ENCODE data around the gene MC5R.

MC5R gene

DNA sequence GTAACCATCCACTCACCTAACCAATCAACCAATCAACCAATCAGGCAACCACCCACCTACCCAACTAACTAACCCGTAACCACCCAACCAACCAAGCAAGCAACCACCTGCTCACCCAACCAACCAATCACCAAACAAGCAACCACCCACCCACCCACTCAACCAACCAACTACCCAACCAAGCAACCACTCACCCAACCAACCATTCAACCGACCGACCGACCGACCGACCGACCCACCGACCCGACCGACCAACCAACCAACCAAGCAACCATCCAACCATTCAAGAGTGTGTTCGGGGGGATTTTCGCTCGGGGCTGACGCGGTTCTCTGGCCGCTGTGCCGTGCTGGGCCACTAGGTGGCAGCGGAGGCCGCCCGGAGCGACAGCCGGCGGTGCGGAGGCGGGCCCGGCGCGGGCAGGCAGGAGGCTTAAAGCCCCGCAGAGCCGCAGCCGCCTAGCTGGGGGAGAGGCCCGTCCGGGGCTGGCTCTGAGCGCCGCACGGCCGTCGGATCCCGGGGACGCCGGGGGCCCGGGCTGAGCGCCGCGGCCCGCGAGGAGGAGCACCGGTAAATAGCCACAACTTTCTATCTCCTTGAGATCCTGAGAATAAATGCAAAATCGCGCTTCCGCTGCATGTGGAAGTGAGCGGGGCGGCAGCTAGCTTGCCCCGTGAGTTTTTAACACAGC lies at the start of gene MC5R:
Gene MC5R, plus strand, starts transcription at position 443 of the 689 bp plus-strand sequence. CDS start 1,617 bp downstream, outside the sequence.
- DNase-seq (ENCODE audit: low read depth in 2 of 2): peak; percentile 56 to 59

DNA sequence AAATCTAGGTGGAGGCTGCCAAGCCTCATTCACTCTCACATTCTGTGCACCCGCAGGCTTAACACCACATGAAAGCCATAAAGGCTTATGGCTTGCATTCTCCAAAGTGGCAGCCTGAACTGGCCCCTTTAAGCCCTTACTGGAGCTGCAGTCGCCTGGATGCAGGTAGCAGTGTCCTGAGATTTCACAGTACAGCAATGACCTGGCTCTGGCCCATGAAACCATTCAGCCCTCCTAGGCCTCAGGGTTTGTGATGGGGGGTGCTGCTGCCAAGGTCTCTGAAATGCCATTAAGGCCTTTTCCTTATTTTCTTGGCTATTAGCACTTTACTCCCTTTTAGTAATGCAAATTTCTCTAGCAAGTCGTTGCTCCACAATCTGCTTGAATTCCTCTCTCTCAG lies 48.9 kb upstream of the MC5R start:
- no peak for DNase-seq (ENCODE audit: low read depth in 2 of 2)

DNA sequence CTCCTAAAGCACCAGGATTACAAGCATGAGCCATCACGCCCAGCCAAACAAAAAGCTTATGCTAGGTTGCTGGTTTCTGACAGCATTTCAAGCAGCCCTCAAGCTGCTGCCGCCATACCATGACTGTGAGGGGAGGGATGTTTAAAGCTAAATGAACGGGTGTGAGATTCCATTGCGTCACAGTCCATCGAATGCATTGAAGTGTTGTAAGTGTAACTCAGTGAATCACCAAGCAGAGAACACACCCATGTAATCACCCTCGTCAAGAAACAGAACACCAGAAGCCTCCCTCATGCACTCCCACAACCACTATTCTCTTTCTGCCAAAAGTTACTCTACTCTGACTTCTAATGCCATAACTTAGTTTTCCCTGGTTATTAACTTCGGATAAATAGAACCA lies 32.8 kb upstream of the MC5R start:
- no peak for DNase-seq (ENCODE audit: low read depth in 2 of 2)

DNA sequence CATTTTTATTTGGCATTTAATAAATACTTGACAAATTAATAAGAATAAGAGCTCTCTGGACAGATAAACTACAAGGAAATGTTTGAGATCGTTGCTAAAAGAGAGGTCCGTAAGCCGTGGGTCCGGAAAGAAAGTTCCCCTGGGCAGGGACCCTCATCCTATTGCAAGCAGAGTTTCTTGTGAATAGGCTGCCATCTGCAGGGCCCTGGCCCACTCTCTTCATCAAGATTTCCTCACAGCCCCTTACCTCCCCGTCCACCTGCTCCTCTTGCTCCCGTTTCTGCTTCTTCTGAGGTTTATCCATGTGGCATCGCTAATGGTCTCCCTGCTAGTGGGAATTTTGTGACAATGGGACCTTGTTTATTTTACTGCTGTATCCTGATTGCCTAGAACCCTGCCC lies 30.1 kb upstream of the MC5R start:
- no peak for DNase-seq (ENCODE audit: low read depth in 2 of 2)

DNA sequence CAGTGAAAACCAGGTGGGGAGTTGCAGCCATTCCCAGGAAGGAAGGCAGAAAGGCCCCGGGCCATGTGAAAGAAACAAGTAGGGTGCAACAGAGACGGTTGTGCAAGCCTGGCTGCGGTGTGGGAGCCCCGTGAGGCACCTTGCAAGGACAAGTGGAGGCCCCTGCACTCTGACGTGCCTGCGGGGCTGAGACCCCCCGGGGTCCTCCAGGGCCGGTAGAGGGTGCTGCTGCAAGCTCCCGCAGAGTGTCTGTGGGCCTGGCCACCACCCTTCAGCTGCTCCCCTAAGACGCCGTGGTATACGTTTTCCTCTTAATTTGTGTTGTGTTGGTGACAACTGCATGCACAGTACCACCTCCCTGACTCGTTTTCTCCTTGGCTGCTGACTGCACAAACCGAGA lies 27.4 kb upstream of the MC5R start:
- DNase-seq (ENCODE audit: low read depth in 2 of 2): no peak

DNA sequence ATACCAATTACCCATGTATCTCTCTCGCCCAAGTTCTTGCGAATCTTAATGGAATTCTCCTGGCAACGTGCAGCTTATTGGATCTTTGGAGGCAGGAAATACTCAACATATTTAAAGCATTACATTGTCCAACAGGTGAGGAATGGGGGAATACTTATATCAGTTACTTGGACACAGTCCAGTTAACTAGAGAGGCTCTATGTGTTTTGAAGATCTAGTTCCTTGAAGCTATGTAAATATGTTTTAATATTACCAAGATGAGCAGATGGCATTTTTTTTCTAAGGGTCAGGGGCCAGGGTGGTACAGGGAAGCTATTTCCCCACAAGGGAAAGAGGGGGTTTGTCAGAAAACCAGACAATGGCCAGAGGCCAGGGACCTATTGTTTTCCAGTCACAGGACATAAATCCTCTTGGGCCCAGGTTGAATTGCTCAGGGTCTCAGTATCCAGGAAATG lies 26.8 kb upstream of the MC5R start:
- no peak for DNase-seq (ENCODE audit: low read depth in 2 of 2)

DNA sequence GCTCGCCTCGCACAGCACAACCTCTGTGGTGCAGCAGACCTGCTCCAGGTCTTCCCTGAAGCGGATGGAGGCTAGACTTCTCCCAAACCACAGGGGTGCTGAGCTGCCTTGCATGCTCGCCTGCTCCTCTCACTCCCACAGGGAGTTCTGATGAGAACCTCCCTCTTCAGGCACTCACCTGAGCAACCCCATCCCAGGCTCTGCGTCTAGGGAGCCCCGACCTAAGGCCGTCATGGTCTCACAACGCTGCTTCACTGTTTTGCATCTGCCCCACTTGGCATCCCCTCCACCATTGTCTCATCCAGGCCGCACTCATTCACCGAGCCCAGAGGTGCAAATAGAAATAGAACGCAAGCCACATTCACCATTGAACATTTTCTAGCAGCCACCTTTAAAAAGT lies 24.6 kb upstream of the MC5R start:
- DNase-seq (ENCODE audit: low read depth in 2 of 2): no peak

DNA sequence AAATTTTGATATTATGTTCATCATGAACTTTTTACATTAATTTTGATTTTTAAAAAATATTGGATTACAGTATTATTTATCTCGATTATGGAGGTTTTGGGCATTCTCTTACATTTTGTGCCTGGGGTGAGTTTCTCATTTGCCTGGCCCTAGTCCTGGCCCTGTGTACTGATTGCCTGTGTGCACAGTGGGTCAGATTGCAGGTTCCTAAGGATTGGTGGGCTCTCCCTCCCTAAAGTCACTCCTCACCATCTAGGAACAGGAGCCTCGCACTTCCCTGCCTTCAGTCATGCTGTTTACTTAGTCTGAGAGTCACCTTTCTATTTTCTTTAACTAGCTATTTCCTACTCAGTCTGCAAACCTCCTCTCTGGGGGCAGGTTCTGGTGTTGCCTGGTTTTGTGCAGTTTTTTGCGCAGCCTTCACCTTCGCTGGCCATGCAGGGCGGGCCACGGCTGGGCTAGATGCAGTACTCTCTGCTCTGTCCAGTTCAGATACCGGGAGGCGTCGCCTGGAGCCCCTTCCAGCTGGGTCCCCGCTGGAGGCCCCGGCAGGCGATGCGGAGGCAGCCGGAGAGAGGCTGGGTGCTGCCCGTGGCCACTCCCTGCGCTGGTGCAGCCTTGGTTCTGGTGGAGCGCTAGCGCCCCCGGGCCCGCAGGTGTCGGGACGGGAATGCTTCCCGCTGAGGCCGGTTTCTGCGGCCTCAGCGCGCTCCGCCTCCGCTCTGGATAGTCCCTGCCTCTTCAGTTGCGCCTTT lies 23.3 kb upstream of the MC5R start:
- peak in 1 of 2 donors; percentile 49 for DNase-seq (ENCODE audit: low read depth in 2 of 2)

DNA sequence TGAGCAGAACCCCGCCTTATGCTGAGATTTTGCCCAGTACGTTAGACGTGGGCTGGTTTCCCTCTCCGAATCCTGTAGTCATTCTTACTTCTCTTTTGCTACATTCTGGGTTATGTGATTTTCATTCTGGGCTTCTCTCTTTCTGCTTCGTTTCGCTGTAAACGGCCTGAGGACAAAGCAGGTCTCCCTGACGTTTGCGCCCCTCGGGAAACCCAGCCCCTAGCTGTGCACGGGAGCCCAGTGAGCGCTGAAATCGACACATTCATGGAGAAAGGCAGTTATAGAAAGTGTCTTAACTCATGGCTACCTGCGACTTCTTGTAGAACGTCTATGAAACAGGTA lies 22.7 kb upstream of the MC5R start:
- no peak for DNase-seq (ENCODE audit: low read depth in 2 of 2)

DNA sequence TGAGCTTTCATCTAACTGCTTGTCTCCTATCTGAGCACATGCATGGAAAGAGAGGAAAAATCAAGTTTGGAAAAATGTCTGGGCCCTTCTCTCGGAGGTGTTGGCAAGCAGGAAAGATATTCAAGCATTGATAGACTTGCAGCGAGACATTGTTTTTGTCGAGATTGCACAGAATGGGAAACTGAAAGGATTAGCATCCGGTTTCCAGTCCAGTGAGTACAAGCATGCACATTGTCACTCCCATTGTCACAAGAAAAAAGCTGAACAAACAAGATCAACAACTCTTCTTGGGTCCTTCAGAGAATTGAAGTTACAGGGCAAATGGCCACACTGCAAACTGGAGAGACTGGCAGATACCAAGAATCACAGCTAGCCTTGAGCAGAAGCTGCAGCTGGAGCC lies 19.6 kb upstream of the MC5R start:
- DNase-seq (ENCODE audit: low read depth in 2 of 2): no peak

DNA sequence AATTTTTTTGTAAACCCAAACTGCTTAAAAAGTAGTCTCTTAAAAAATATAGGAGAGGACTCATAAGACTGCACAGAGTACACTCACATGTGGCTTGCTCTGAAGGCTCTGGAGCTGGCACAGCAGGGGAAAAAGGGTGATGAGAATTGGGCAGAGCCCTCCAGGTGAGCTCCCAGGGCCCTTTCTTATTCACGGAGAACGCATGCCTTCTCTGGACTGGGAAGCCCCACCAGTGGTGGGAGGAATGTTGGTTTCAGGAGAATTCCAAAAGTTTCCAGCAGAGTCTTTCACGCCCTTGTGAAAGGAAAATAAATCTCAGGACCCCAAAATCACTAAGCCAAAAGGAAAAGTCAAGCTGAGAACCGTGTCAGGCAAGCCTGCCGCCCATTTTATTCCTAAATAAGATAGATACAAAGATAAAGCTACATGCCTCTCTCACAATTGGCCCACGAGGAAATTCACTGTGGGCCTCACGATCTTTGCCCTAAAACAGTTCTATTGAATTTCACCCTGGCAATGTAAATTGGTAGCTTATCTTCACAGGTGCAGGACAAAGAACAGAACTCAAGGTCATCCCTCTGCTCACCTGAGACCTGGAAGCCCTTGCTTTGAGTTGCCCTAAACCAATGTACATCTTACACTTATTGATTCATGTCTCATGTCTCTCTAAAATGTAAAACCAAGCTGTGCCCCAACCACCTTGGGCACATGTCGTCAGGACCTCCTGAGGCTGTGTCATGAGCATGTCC lies 15.5 kb upstream of the MC5R start:
- no peak for DNase-seq (ENCODE audit: low read depth in 2 of 2)

DNA sequence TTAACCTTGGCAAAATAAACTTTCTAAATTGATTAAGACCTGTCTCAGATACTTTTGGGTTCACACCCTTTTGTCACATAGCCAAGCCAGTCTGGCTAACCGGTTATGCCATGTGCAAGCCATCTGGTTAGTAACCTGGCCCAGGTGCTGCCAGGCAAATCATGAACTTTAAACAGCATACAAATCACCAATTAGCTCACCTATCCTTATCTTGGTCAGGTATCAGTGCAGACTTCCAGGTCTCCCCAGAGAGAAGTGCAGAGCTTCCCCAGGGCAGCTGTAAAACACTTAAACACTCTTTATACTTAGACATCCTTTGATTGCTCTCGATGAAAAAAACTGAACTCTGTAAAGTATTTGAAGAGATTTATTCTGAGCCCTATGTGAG lies 14.9 kb upstream of the MC5R start:
- no peak for DNase-seq (ENCODE audit: low read depth in 2 of 2)

DNA sequence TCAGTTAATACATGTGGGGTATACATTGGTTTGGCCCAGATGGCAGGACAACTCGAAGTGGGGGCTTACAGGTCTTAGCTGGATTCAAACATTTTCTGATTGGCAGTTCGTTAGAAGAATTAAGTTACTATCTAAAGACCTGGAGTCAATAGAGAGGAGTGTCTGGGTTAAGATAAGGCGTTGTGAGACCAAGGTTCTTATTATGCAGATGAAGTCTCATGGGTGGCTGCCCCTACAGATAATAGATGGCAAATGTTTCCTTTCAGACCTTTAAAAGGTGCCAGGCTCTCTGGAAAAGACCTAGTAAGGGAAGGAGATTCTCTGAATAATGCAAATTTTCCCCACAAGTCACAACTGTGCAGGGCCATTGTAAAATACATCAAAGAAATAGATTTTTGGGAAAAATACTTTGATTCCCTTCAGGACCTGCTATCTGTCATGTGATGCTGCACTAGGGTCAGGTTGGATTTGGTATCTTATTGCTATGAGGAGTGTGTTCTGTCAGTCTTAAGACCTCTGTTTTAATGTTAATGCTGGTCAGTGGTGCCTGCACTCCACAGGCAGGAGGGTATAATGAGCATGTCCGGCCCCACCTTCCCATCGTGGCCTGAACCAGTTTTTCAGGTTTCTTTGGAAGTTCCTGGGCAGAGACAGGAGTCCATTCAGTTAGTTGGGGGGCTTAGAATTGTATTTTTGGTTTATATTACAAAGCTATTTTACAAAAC lies 14.3 kb upstream of the MC5R start:
- no peak for DNase-seq (ENCODE audit: low read depth in 2 of 2)

DNA sequence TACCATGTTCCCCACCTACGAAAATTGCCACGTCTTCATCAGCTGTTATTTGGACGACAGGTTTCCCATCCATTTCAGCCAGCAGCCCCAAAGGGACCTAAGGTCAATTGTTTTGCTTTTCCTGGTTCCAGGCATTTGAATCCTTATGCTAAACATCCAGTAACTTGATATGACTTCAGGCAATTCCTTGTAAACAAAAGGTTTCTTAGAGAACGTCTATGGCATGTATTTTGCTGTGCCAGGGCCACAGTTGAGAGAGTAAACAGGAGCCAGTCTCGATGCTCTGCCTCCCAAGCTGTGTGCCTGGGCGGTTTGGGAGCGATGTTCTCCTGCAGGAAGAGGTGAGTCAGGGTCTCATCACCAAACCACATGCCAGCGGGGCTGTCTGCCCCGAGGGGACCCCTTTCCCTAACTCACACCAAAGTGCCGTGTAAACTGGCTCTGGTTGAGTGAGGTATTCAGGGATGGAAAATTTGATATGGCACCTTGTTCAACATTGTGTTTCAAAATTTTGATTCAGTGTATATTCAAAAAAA lies 12.9 kb upstream of the MC5R start:
- no peak for DNase-seq (ENCODE audit: low read depth in 2 of 2)

DNA sequence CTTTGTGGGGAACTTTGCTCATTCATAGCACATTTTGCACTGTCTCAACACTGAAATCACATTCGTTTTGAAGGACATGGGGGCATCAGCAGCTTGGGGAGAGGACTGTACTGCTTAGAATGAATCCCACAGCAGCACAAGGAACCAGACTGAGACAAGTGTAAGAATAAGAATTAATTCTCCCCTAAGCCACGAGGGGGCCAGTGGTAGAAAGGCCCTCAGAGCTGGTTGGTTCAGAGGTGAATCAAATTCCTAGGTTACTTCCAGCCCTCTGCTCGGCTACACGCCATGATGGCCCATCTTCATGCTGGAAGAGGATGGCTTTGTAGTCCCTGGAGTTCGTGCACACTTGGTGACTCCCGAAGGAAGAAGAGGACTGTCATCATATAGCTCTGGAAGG lies 12.0 kb upstream of the MC5R start:
- DNase-seq (ENCODE audit: low read depth in 2 of 2): no peak

DNA sequence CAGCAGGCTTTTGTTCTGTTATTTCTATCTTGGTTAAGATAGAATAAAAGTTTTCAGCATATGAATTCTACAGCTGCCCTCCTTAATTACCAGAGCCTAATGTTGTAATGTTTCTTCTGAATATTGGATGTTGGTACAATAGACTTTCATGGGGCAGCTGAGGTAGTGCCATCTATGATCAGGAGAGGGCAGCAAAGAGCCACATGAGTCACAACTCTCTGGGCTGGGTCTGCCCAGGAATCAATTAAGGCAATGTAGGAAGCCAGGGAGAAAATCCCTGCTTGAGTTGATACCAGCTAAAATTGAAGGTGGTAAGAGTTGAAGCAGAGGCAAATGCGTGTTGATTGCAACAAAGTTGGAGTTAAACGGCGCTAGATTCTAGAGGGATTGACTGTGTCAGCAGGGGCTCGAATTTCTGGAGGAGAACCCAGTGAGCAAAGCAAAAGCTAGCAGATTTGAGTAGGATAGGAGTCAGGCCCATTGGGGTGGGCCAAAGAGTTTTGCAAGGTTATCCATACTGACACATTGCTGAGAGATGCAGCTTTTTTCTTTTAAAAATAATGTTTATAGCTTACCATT lies 10.6 kb upstream of the MC5R start:
- peak; percentile 45 to 49 for DNase-seq (ENCODE audit: low read depth in 2 of 2)

DNA sequence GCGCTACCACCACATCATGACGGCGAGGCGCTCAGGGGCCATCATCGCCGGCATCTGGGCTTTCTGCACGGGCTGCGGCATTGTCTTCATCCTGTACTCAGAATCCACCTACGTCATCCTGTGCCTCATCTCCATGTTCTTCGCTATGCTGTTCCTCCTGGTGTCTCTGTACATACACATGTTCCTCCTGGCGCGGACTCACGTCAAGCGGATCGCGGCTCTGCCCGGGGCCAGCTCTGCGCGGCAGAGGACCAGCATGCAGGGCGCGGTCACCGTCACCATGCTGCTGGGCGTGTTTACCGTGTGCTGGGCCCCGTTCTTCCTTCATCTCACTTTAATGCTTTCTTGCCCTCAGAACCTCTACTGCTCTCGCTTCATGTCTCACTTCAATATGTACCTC lies 2.3 kb downstream of the MC5R start:
- DNase-seq (ENCODE audit: low read depth in 2 of 2): no peak

DNA sequence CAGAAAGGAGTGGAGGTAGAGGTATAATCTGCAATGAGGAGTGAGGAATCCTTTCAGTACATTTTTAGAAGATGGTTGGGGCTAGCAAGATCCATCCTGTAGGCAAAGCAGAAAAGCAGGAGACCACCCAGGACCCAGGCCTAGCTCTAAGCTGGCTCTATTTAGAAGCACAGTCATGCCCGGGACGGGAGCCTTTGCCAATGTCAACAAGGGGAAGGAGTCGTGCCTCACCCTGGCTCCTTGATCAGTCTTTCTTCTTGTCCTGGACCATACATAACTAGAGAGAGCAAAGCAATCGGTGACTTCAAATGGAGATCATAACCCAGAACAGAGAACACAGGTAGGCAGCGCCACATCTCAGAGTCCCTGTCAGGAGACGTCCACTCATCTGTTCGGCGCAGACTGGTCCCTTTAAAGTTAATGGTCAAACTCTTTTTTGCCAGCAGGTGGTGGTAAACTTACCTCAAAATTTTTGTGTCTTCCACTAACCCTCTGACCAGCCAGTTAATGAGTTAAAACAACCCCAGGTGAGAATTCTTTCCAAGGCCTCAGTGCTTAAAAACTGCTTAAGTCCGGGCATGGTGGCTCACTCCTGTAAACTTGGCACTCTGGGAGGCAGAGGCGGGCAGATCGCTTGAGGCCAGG lies 8.0 kb downstream of the MC5R start:
- DNase-seq (ENCODE audit: low read depth in 2 of 2): no peak

DNA sequence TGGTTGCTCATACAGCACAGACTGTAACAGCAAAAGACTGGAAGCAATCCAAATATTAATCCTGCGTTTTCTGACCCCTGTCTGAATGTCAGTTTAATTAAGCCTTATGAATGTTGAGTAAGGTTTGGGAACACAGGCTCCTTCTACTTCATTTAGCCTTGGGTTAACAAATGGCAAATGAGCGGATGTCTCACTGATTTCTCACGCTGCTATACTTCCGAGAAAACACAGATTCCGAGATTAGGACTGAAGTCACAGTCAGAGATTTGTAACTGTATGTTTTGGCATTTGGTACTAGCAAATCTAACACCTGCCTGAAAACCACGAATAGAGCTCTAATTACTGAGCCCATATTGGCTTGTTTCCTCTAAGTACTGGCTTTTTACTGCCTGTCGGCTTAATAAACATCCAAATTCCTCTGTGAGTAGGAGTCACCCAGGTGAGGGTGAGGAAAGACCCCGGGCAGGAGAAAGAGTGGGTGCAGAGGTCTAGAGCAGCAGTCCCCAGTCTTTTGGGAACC lies 10.6 kb downstream of the MC5R start:
- no peak for DNase-seq (ENCODE audit: low read depth in 2 of 2)

DNA sequence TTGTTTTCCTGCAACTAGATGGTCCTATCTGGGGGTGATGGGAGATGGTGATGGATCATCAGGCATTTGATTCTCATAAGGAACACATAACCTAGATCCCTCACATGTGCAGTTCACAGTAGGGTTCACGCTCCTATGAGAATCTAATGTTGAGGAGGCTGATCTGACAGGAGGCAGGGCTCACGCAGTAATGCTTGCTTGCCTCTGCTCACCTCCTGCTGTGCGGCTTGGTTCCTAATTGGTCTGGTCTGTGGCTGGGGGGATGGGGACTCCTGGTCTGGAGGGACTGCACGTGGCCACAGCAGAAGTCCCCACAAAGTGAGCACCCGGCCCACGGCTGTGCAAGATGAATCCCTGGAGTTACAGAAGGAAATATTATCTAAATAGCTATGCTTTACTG lies 11.3 kb downstream of the MC5R start:
- no peak for DNase-seq (ENCODE audit: low read depth in 2 of 2)

DNA sequence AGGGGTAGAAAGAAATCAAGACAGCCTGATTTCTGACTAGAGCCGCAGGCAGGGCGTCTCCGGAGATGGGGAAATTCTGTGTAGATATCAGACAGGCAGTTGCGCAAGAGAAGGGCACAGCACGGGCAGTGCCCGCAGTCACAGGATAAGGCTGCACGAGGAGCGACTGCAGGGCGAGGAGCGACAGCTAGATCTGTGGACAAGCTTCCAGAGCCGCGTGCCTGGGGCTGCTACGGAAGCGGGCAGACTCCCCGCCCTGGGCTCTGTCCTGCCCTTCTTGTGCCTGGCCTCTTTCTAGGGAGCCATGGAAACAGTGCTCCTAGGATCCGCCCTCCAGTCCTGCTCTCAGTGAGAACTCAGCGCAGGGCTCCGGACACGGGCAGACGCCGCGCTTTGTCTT lies 12.6 kb downstream of the MC5R start:
- no peak for DNase-seq (ENCODE audit: low read depth in 2 of 2)

All from activated CD4-positive, alpha-beta T cell treated with anti-CD3 and anti-CD28 coated beads for 24 hours (primary cell).